Fibroblast of lung (primary cell): ENCODE data around the gene LYG2. TPM values are rescaled to one million over a fixed set of nuclear protein-coding genes. Genes with fewer than 3 reads are reported as not detected.

Experiments used
- DNase-seq, 2 donors: peaks; one replicate each; pipeline versions ENCODE4 v3.0.0 to v3.0.0-alpha.2; 2010; ENCODE audit warnings: low read depth in 2 of 2
- H2AFZ ChIP-seq: 2 replicates; pipeline ENCODE4 v1.5.1; 2012; ENCODE audit warnings: low read length, control low read depth, inconsistent platforms
- H3K27ac ChIP-seq: 2 replicates; pipeline ENCODE4 v1.5.1; 2011; ENCODE audit warnings: low read length, control low read depth; ENCODE audit not compliant: insufficient read depth
- H3K27me3 ChIP-seq: 2 replicates; pipeline ENCODE4 v1.5.1; 2011; ENCODE audit warnings: mild to moderate bottlenecking, low read length; ENCODE audit not compliant: control insufficient read depth, insufficient read depth
- H3K36me3 ChIP-seq: 2 replicates; pipeline ENCODE4 v1.5.1; 2011; ENCODE audit warnings: low read length; ENCODE audit not compliant: control insufficient read depth, insufficient read depth
- H3K4me1 ChIP-seq: 2 replicates; pipeline ENCODE4 v1.5.1; 2011; ENCODE audit warnings: low read length; ENCODE audit not compliant: control insufficient read depth, insufficient read depth; ENCODE audit errors: extremely low read depth
- H3K4me2 ChIP-seq: 2 replicates; pipeline ENCODE4 v1.5.1; 2011; ENCODE audit warnings: low read length, control low read depth; ENCODE audit not compliant: insufficient read depth; ENCODE audit errors: extremely low read depth
- H3K4me3 ChIP-seq, 4 experiments: fragments of 200-600 bp in 1 of 4; sonication (generic) in 1 of 4; replicated peaks in 1 of 4; 2 replicates each; pipeline ENCODE4 v1.5.1; 2011 to 2016; ENCODE audit warnings: low read length in 4 of 4, low read depth in 3 of 4, mild to moderate bottlenecking in 3 of 4, control low read depth in 2 of 4, inconsistent platforms in 1 of 4, mixed read lengths in 1 of 4; ENCODE audit not compliant: insufficient read depth in 1 of 4; ENCODE audit errors: control extremely low read depth in 1 of 4
- H3K79me2 ChIP-seq: 2 replicates; pipeline ENCODE4 v1.5.1; 2012; ENCODE audit warnings: mild to moderate bottlenecking, low read length, inconsistent platforms; ENCODE audit not compliant: control insufficient read depth, insufficient read depth
- H3K9ac ChIP-seq: 2 replicates; pipeline ENCODE4 v1.5.1; 2011; ENCODE audit warnings: mild to moderate bottlenecking, low read length, control low read depth; ENCODE audit not compliant: insufficient read depth
- H3K9me3 ChIP-seq: 2 replicates; pipeline ENCODE4 v1.5.1; 2012; ENCODE audit warnings: low read depth, low read length; ENCODE audit not compliant: control insufficient read depth, insufficient read depth
- H4K20me1 ChIP-seq: 2 replicates; pipeline ENCODE4 v1.5.1; 2011; ENCODE audit warnings: low read length; ENCODE audit not compliant: control insufficient read depth, insufficient read depth; ENCODE audit errors: extremely low read depth
- CTCF ChIP-seq, 2 donors: IDR thresholded peaks in 1 of 2; conservative IDR thresholded peaks in 1 of 2; 1 replicate in 1 of 2; 2 replicates in 1 of 2; pipeline ENCODE4 v1.5.1; 2011 to 2012; ENCODE audit warnings: low read length in 2 of 2, control low read depth in 1 of 2, inconsistent platforms in 1 of 2, low read depth in 1 of 2, mild to moderate bottlenecking in 1 of 2
- EZH2 ChIP-seq: IDR thresholded peaks from 2 replicates; pipeline ENCODE4 v1.5.1; 2012; ENCODE audit warnings: low read length, control low read depth, mild to moderate bottlenecking; ENCODE audit errors: missing control alignments
- polyA plus RNA-seq, 2 donors: library from polyadenylated mRNA; depleted of rRNA in 1 of 2; stranded (reverse) in 1 of 2; unstranded in 1 of 2; fragments of >200 nt; gene quantifications; 2 replicates each; pipeline ENCODE4 v1.2.1, GENCODE V29; 2011 to 2012; ENCODE audit warnings: missing spikeins in 1 of 2
- total RNA-seq: library from RNA; depleted of rRNA; stranded (reverse); fragments of >200 nt; gene quantifications from 2 replicates; pipeline ENCODE4 v1.2.1, GENCODE V29; 2014

LYG2 gene
- total and polyA plus RNA-seq, 2 donors (not counting 1 experiment from before 2014, with no cell fraction given), result not detected

DNA sequence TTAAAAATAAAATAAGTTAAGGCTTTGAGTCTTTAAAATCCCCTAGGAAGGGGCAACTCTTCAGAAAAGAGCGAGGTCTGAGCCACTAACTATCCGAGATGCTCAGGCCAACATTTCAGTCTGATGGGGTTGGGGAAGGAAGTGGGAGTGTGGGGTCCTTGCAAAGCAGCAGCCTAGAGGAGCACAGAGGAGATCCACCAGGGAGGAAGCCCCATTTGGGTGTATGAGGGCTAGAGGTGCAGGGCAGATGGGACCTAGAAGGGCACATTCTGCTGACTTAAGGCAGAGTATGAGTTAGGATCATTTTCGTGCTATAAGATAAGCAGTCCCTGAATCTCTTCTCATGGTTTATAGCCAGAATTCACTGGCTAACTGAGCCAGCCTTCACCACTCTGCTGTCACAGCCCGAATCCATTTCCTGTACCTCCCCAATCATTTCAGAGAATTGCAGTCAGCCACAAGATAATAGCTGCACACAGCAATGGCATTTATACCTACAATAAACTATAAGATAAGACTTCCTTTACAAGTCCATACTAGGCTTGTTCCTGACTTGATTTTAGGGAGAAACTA lies 37.5 kb downstream of the LYG2 start:
- Histone ChIP-seq H3K4me2 (no peak overlapping the region), H3K9ac (no peak overlapping the region), H3K36me3 (no peaks in the 10 kb centered on the region), H4K20me1 (no peaks in the 10 kb centered on the region), H3K4me1 (no peaks in the 10 kb centered on the region), H3K4me3 (no peak overlapping the region), H3K79me2 (no peaks in the 10 kb centered on the region), H2AFZ (no peak overlapping the region), H3K27me3 (no peaks in the 10 kb centered on the region), H3K27ac (no peak overlapping the region), H3K9me3 (no peaks in the 10 kb centered on the region)
- DNase-seq, result no peak
- no peak for TF ChIP-seq CTCF (conservative IDR thresholded peaks at IDR 0.05 in 1 of 2, IDR thresholded peaks at IDR 0.05 in 1 of 2; ENCODE audit: low read depth in 1 of 2, low read length in 2 of 2)
- no peak for TF ChIP-seq EZH2

GRCh38 chr2:99216096-99216495 lies 39.4 kb downstream of the LYG2 start:
- Histone ChIP-seq H2AFZ (no peak overlapping the region), H3K79me2 (no peaks in the 10 kb centered on the region), H3K4me1 (no peaks in the 10 kb centered on the region), H3K4me2 (no peak overlapping the region), H3K36me3 (no peaks in the 10 kb centered on the region), H3K27me3 (no peaks in the 10 kb centered on the region), H3K9ac (no peak overlapping the region), H3K9me3 (no peaks in the 10 kb centered on the region), H4K20me1 (no peaks in the 10 kb centered on the region), H3K4me3 (no peak overlapping the region), H3K27ac (no peak overlapping the region)
- no peak for TF ChIP-seq CTCF (conservative IDR thresholded peaks at IDR 0.05 in 1 of 2, IDR thresholded peaks at IDR 0.05 in 1 of 2; ENCODE audit: low read depth in 1 of 2, low read length in 2 of 2)
- no peak for DNase-seq

GRCh38 chr2:99205491-99205890 lies 50.0 kb downstream of the LYG2 start:
- no peaks in the 10 kb centered on the region for H3K27me3 ChIP-seq
- no peaks in the 10 kb centered on the region for H3K4me1 ChIP-seq
- no peak overlapping the region for H3K27ac ChIP-seq
- H3K4me2 ChIP-seq, result no peak overlapping the region
- no peaks in the 10 kb centered on the region for H3K79me2 ChIP-seq
- TF ChIP-seq CTCF (conservative IDR thresholded peaks at IDR 0.05 in 1 of 2, IDR thresholded peaks at IDR 0.05 in 1 of 2; ENCODE audit: low read depth in 1 of 2, low read length in 2 of 2), result no peak
- TF ChIP-seq EZH2, result no peak
- no peak overlapping the region for H3K9ac ChIP-seq
- H3K9me3 ChIP-seq, result no peaks in the 10 kb centered on the region
- no peaks in the 10 kb centered on the region for H3K36me3 ChIP-seq
- H2AFZ ChIP-seq, result no peak overlapping the region
- DNase-seq, result no peak
- no peaks in the 10 kb centered on the region for H4K20me1 ChIP-seq
- H3K4me3 ChIP-seq, result no peak overlapping the region
